Left forelimb (tissue), 1 donor: ENCODE measurements around the gene PARD3B.

Experiments used
- DNase-seq: peaks from one replicate; pipeline ENCODE4 v3.0.0-alpha.2; 2018; ENCODE audit warnings: low spot score

The PARD3B gene

GRCh38 chr2:204590063-204590462, 44.8 kb downstream of the PARD3B start:
- no peak for DNase-seq

- DNase-seq, result no peak
These were observed 46.0 kb downstream of the PARD3B start for GRCh38 chr2:204591225-204591624.

GRCh38 chr2:204604061-204604460, 58.8 kb downstream of the PARD3B start:
- DNase-seq, result no peak

GRCh38 chr2:204608237-204608939, 63.1 kb downstream of the PARD3B start:
- DNase-seq, result no peak

- DNase-seq, result no peak
These were observed 65.8 kb downstream of the PARD3B start for GRCh38 chr2:204611017-204611631.

GRCh38 chr2:204611764-204612163, 66.5 kb downstream of the PARD3B start:
- DNase-seq, result no peak

GRCh38 chr2:204613635-204614034, 68.4 kb downstream of the PARD3B start:
- DNase-seq, result no peak

GRCh38 chr2:204615456-204615855, 70.2 kb downstream of the PARD3B start:
- DNase-seq, result no peak

- no peak for DNase-seq
These were observed 79.9 kb downstream of the PARD3B start for GRCh38 chr2:204625135-204625534.

- no peak for DNase-seq
These were observed 83.8 kb downstream of the PARD3B start for GRCh38 chr2:204628926-204629712.

- DNase-seq, result no peak
These were observed 87.1 kb downstream of the PARD3B start for GRCh38 chr2:204632410-204632809.

- no peak for DNase-seq
These were observed 89.3 kb downstream of the PARD3B start for GRCh38 chr2:204634564-204634963.

- DNase-seq, result no peak
These were observed 90.2 kb downstream of the PARD3B start for GRCh38 chr2:204635478-204635877.

GRCh38 chr2:204638471-204639194, 93.4 kb downstream of the PARD3B start:
- DNase-seq, result no peak

GRCh38 chr2:204643326-204643725, 98.1 kb downstream of the PARD3B start:
- no peak for DNase-seq

GRCh38 chr2:204645018-204645773, 99.9 kb downstream of the PARD3B start:
- no peak for DNase-seq

GRCh38 chr2:204647626-204648025, 102.4 kb downstream of the PARD3B start:
- DNase-seq, result no peak

GRCh38 chr2:204650611-204651010, 105.3 kb downstream of the PARD3B start:
- no peak for DNase-seq

- no peak for DNase-seq
These were observed 106.8 kb downstream of the PARD3B start for GRCh38 chr2:204652063-204652462.

GRCh38 chr2:204654669-204655068, 109.4 kb downstream of the PARD3B start:
- no peak for DNase-seq

GRCh38 chr2:204655101-204655500, 109.8 kb downstream of the PARD3B start:
- no peak for DNase-seq

- DNase-seq, result no peak
These were observed 110.4 kb downstream of the PARD3B start for GRCh38 chr2:204655626-204656025.
